ENCODE results near the gene ZSCAN16. TPM values are rescaled to one million over a fixed set of nuclear protein-coding genes. Genes with fewer than 3 reads are reported as not detected.

The ZSCAN16 gene
- total and polyA plus RNA-seq, 9 of the 15 experiments (the other 6 are each of a cell fraction or from before 2014, with no cell fraction given): 0.08 TPM; not detected in 8

DNA sequence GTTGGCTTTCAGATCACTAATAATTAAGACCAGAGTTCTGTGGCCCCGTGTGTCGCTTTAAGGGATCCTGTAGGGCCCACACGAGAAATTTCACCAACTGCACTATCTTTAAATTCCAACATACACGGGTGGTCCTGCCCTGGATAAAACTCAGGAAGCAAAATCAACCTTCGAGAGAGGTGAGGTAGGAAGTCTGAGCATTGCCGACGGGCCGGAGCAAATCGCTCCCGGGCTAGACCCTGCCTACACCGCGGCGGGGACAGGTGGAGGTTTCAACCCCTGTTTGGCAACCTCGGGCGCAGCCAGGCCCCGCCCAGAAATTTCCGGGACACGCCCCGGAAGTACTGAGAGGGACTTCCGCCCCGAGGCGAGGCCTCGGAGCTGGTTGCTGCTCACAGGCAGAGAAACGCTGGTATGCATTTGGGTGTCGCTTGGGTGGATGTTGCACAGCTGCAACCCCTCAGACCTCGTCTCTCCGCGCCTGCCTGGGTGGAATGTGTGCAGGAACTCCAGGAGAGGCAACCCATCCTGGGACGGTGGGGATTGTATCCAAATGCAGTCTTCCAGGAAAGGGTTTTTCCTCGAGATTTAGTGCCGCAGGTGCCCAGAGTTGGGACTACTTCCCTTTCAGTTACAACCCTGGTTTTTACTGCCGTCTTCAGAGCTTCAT lies 37.1 kb downstream of the ZSCAN16 start (continued):
- TF ChIP-seq, protein P1, sequence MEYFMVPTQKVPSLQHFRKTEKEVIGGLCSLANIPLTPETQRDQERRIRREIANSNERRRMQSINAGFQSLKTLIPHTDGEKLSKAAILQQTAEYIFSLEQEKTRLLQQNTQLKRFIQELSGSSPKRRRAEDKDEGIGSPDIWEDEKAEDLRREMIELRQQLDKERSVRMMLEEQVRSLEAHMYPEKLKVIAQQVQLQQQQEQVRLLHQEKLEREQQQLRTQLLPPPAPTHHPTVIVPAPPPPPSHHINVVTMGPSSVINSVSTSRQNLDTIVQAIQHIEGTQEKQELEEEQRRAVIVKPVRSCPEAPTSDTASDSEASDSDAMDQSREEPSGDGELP (CRISPR knock-in tag; IDR thresholded peaks at IDR 0.05; ENCODE audit: borderline replicate concordance): peak; percentile 72; the same call in 1 of the 2 replicates
- TF ChIP-seq PHB (CRISPR knock-in tag; IDR thresholded peaks at IDR 0.05) (no peak), ZFX (CRISPR knock-in tag; IDR thresholded peaks at IDR 0.05) (peak; percentile 68), SIRT6 (IDR thresholded peaks at IDR 0.05; ENCODE audit: low read depth, low read length) (no peak), SP1 (CRISPR knock-in tag; IDR thresholded peaks at IDR 0.05) (peak; percentile 62), SRSF7 (optimal IDR thresholded peaks at IDR 0.05; ENCODE audit: low read depth, low read length) (no peak), JUND (IDR thresholded peaks at IDR 0.05; ENCODE audit: borderline replicate concordance, low read depth, low read length) (peak; percentile 2; the same call in 1 of the 2 replicates), JUND (tag; IDR thresholded peaks at IDR 0.05; ENCODE audit: borderline replicate concordance, low read depth, low read length) (no peak), EP400 (IDR thresholded peaks at IDR 0.05) (peak; percentile 40), ZNF57 (CRISPR knock-in tag; IDR thresholded peaks at IDR 0.05) (no peak), TCF7L2 (IDR thresholded peaks at IDR 0.05; ENCODE audit: low read depth, low read length) (no peak), RBFOX2 (IDR thresholded peaks at IDR 0.05; ENCODE audit: low read depth, low read length) (peak; percentile 91)
- TF ChIP-seq, protein P2, sequence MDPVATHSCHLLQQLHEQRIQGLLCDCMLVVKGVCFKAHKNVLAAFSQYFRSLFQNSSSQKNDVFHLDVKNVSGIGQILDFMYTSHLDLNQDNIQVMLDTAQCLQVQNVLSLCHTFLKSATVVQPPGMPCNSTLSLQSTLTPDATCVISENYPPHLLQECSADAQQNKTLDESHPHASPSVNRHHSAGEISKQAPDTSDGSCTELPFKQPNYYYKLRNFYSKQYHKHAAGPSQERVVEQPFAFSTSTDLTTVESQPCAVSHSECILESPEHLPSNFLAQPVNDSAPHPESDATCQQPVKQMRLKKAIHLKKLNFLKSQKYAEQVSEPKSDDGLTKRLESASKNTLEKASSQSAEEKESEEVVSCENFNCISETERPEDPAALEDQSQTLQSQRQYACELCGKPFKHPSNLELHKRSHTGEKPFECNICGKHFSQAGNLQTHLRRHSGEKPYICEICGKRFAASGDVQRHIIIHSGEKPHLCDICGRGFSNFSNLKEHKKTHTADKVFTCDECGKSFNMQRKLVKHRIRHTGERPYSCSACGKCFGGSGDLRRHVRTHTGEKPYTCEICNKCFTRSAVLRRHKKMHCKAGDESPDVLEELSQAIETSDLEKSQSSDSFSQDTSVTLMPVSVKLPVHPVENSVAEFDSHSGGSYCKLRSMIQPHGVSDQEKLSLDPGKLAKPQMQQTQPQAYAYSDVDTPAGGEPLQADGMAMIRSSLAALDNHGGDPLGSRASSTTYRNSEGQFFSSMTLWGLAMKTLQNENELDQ (CRISPR knock-in tag; IDR thresholded peaks at IDR 0.05; ENCODE audit: borderline replicate concordance): no peak
- TF ChIP-seq, protein P3, sequence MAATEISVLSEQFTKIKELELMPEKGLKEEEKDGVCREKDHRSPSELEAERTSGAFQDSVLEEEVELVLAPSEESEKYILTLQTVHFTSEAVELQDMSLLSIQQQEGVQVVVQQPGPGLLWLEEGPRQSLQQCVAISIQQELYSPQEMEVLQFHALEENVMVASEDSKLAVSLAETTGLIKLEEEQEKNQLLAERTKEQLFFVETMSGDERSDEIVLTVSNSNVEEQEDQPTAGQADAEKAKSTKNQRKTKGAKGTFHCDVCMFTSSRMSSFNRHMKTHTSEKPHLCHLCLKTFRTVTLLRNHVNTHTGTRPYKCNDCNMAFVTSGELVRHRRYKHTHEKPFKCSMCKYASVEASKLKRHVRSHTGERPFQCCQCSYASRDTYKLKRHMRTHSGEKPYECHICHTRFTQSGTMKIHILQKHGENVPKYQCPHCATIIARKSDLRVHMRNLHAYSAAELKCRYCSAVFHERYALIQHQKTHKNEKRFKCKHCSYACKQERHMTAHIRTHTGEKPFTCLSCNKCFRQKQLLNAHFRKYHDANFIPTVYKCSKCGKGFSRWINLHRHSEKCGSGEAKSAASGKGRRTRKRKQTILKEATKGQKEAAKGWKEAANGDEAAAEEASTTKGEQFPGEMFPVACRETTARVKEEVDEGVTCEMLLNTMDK (IDR thresholded peaks at IDR 0.05; ENCODE audit: borderline replicate concordance, insufficient read depth, low read depth, low read length, poor library complexity, severe bottlenecking): no peak
- TF ChIP-seq, protein P4, sequence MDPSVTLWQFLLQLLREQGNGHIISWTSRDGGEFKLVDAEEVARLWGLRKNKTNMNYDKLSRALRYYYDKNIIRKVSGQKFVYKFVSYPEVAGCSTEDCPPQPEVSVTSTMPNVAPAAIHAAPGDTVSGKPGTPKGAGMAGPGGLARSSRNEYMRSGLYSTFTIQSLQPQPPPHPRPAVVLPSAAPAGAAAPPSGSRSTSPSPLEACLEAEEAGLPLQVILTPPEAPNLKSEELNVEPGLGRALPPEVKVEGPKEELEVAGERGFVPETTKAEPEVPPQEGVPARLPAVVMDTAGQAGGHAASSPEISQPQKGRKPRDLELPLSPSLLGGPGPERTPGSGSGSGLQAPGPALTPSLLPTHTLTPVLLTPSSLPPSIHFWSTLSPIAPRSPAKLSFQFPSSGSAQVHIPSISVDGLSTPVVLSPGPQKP (CRISPR knock-in tag; IDR thresholded peaks at IDR 0.05): peak; percentile 91
- TF ChIP-seq, protein P5, sequence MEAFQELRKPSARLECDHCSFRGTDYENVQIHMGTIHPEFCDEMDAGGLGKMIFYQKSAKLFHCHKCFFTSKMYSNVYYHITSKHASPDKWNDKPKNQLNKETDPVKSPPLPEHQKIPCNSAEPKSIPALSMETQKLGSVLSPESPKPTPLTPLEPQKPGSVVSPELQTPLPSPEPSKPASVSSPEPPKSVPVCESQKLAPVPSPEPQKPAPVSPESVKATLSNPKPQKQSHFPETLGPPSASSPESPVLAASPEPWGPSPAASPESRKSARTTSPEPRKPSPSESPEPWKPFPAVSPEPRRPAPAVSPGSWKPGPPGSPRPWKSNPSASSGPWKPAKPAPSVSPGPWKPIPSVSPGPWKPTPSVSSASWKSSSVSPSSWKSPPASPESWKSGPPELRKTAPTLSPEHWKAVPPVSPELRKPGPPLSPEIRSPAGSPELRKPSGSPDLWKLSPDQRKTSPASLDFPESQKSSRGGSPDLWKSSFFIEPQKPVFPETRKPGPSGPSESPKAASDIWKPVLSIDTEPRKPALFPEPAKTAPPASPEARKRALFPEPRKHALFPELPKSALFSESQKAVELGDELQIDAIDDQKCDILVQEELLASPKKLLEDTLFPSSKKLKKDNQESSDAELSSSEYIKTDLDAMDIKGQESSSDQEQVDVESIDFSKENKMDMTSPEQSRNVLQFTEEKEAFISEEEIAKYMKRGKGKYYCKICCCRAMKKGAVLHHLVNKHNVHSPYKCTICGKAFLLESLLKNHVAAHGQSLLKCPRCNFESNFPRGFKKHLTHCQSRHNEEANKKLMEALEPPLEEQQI (IDR thresholded peaks at IDR 0.05): peak; percentile 36; the same call in 1 of the 2 replicates
